HT-29 (cell line): ENCODE measurements around the gene DEUP1. TPM values are rescaled to one million over a fixed set of nuclear protein-coding genes. Genes with fewer than 3 reads are reported as not detected.

Experiments used
- DNase-seq: peaks from one replicate; pipeline ENCODE4 v3.0.0-alpha.2; 2015; ENCODE audit warnings: low spot score
- total RNA-seq: library from RNA; depleted of rRNA; stranded (reverse); fragments of >200 nt; shearing (Covaris generic); gene quantifications from 2 replicates; pipeline ENCODE4 v1.2.3, GENCODE V29; 2014; rRNA removed

DEUP1 gene
- total RNA-seq, 1 experiment from 2014 or later, result not detected

- DNase-seq, result no peak
Measured at GRCh38 chr11:93478841-93479240, 148.3 kb downstream of the DEUP1 start.

GRCh38 chr11:93480256-93480655, 149.7 kb downstream of the DEUP1 start:
- no peak for DNase-seq

GRCh38 chr11:93480756-93481155, 150.2 kb downstream of the DEUP1 start:
- DNase-seq, result no peak

GRCh38 chr11:93481279-93481678, 150.7 kb downstream of the DEUP1 start:
- no peak for DNase-seq

- peak; percentile 52 for DNase-seq
Measured at GRCh38 chr11:93481696-93482095, 151.2 kb downstream of the DEUP1 start.

- no peak for DNase-seq
Measured at GRCh38 chr11:93482556-93482955, 152.0 kb downstream of the DEUP1 start.

GRCh38 chr11:93484716-93485115, 154.2 kb downstream of the DEUP1 start:
- no peak for DNase-seq

GRCh38 chr11:93485983-93486382, 155.4 kb downstream of the DEUP1 start:
- DNase-seq, result no peak

- DNase-seq, result no peak
Measured at GRCh38 chr11:93487032-93487483, 156.5 kb downstream of the DEUP1 start.

Other genes with a start within 250 kb of the DEUP1 start
- gene SLC36A4, start 132.8 kb upstream of the DEUP1 start, total RNA-seq, result 2.3 and 2.7 TPM in 2 replicates
- 24.6 and 36.4 TPM in 2 replicates for gene SMCO4, start 212.6 kb downstream of the DEUP1 start, total RNA-seq